ENCODE data around the gene TMEM41B. TPM values are rescaled to one million over a fixed set of nuclear protein-coding genes. Genes with fewer than 3 reads are reported as not detected.
A peak's percentile ranks its signal among the peaks of the same experiment; 100 is the strongest.

The TMEM41B gene
- total RNA-seq, 1 experiment from 2014 or later, result 50.3 TPM

DNA sequence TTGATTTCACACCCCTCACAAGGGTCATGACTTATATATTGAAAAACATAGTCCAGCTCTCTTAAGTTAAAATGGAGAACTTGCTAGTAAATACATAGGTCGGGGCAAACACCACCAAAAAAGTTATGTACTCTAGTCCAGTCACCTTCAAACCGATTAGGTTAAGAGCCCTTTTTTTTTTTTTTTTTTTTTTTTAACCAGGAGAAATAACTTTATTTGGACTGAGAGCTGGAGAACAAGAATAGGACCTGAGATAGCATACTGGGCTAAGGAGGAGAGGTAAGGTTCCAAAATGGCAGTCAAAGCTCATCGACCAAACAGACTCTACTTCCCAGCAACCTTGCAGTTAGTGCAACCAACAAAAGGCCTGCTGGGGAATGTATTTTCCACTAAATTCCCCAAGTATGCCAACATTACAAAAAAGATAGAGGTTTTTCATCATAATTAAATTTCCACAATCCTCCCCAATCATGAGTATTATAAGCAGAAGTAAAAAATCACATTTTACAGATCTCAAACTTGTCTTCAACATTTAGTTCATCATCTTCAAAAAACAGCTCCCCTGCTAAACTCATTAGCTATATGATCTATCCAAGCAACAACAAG is 3.8 kb downstream of the TMEM41B start:
- Mint-ChIP-seq H3K9me3 (ENCODE audit: unreplicated experiment) (peaks cover 7% of the 10 kb centered on the region), H3K27me3 (ENCODE audit: insufficient read depth, unreplicated experiment) (no peaks in the 10 kb centered on the region), H3K36me3 (ENCODE audit: insufficient read depth, unreplicated experiment) (peaks cover 14% of the 10 kb centered on the region), H3K4me3 (ENCODE audit: unreplicated experiment) (no peak overlapping the region), H3K27ac (ENCODE audit: low read depth, unreplicated experiment) (peak overlapping the region; percentile 11), H3K4me1 (ENCODE audit: insufficient read depth, unreplicated experiment) (peaks cover 20% of the 10 kb centered on the region)
- POLR2A ChIA-PET, result interaction anchor here (0.7 to 6.4 kb wide), 2 partner anchors 30 to 76 kb away, joined by 4 to 109 read pairs; partner anchors contain the start of gene IPO7
- DNase-seq (ENCODE audit: unreplicated experiment), result no peak
- TF ChIP-seq, protein P1, sequence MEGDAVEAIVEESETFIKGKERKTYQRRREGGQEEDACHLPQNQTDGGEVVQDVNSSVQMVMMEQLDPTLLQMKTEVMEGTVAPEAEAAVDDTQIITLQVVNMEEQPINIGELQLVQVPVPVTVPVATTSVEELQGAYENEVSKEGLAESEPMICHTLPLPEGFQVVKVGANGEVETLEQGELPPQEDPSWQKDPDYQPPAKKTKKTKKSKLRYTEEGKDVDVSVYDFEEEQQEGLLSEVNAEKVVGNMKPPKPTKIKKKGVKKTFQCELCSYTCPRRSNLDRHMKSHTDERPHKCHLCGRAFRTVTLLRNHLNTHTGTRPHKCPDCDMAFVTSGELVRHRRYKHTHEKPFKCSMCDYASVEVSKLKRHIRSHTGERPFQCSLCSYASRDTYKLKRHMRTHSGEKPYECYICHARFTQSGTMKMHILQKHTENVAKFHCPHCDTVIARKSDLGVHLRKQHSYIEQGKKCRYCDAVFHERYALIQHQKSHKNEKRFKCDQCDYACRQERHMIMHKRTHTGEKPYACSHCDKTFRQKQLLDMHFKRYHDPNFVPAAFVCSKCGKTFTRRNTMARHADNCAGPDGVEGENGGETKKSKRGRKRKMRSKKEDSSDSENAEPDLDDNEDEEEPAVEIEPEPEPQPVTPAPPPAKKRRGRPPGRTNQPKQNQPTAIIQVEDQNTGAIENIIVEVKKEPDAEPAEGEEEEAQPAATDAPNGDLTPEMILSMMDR (IDR thresholded peaks at IDR 0.05; ENCODE audit: unreplicated experiment), result no peak
- intact Hi-C loops (cut with micrococcal nuclease), result no loop called here
- CTCF ChIA-PET, result interaction anchor here (0.6 kb wide), 2 partner anchors 41 to 449 kb away, joined by 3 to 4 read pairs; no protein-coding TSS in a partner anchor
- BruUV-seq (replicated peaks), result no TSS peak

DNA sequence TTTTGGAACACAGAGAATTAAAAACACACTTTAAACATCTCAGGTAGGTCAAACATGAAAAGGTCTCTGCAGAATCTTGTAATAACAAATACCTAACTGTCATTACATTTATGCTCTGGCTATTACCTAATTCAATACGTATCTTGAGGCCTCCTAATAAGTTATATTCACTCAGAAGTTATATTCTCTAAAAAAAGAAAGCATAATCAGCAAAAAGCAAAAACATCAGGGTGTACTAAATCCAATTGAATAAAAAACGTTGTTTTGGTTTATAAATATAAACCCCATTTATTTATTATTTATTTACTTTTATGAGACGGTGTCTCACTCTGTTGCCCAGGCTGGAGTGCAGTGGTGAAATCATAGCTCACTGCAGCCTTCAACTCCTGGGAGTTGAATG is 10.2 kb downstream of the TMEM41B start:
- H3K36me3 Mint-ChIP-seq (ENCODE audit: insufficient read depth, unreplicated experiment), result peaks cover 8% of the 10 kb centered on the region
- ChIA-PET POLR2A (interaction anchor here (0.6 kb wide), 1 partner anchor 126 kb away, joined by 3 read pairs; no protein-coding TSS in a partner anchor), CTCF (no interaction called here)
- no peak overlapping the region for H3K27ac Mint-ChIP-seq (ENCODE audit: low read depth, unreplicated experiment)
- H3K4me3 Mint-ChIP-seq (ENCODE audit: unreplicated experiment), result no peak overlapping the region
- H3K9me3 Mint-ChIP-seq (ENCODE audit: unreplicated experiment), result peaks cover 7% of the 10 kb centered on the region
- TF ChIP-seq, protein P1 (IDR thresholded peaks at IDR 0.05; ENCODE audit: unreplicated experiment), result no peak
- H3K27me3 Mint-ChIP-seq (ENCODE audit: insufficient read depth, unreplicated experiment), result no peaks in the 10 kb centered on the region
- DNase-seq (ENCODE audit: unreplicated experiment), result no peak
- intact Hi-C loops (cut with micrococcal nuclease), result no loop called here
- H3K4me1 Mint-ChIP-seq (ENCODE audit: insufficient read depth, unreplicated experiment), result peaks cover 6% of the 10 kb centered on the region
- BruUV-seq (replicated peaks), result no TSS peak

DNA sequence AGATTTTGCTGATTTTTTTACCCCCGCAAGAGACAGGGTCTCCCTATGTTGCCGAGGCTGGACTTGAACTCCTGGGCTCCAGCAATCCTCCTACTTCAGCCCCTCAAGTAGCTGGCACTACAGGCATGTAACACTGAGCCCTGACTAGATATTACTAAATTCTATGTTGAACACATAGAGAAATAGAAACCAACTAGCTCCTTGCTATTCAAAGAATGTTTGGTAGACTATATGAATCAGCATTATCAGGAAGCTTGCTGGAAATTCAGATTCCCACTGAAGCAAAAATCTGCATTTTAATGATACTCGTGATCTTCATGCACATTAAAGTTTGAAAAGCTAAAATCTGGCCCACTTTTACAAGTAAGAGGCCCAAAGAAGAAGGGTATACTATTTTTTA is 11.9 kb downstream of the TMEM41B start:
- intact Hi-C loops (cut with micrococcal nuclease), result no loop called here
- Mint-ChIP-seq H3K9me3 (ENCODE audit: unreplicated experiment) (no peaks in the 10 kb centered on the region), H3K4me3 (ENCODE audit: unreplicated experiment) (no peak overlapping the region), H3K36me3 (ENCODE audit: insufficient read depth, unreplicated experiment) (peaks cover 9% of the 10 kb centered on the region), H3K4me1 (ENCODE audit: insufficient read depth, unreplicated experiment) (no peaks in the 10 kb centered on the region), H3K27me3 (ENCODE audit: insufficient read depth, unreplicated experiment) (no peaks in the 10 kb centered on the region), H3K27ac (ENCODE audit: low read depth, unreplicated experiment) (no peak overlapping the region)
- BruUV-seq (replicated peaks), result no TSS peak
- ChIA-PET POLR2A (interaction anchor here (1.1 kb wide), 1 partner anchor 11 kb away, joined by 3 read pairs; no protein-coding TSS in a partner anchor), CTCF (no interaction called here)
- DNase-seq (ENCODE audit: unreplicated experiment), result no peak
- TF ChIP-seq, protein P1 (IDR thresholded peaks at IDR 0.05; ENCODE audit: unreplicated experiment), result no peak

DNA sequence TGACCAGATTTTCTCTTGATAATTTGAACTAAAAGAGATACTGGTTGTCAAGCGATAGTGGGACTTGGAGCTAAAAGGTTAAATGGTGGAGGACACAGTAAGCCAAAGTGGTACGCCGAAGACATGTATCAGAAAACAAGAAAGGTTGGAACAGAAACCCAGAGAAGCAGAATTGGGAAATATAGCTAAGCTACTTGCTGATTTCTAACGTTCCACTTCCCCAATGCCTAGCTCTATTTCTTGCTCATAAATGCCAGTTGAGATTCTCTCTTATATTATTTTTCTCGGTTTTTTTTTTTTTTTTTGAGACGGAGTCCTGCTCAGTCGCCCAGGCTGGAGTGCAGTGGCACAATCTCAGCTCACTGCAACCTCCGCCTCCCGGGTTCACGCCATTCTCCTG is 12.7 kb downstream of the TMEM41B start:
- Mint-ChIP-seq H3K27ac (ENCODE audit: low read depth, unreplicated experiment) (no peak overlapping the region), H3K4me3 (ENCODE audit: unreplicated experiment) (no peak overlapping the region), H3K9me3 (ENCODE audit: unreplicated experiment) (no peaks in the 10 kb centered on the region), H3K36me3 (ENCODE audit: insufficient read depth, unreplicated experiment) (peaks cover 14% of the 10 kb centered on the region), H3K4me1 (ENCODE audit: insufficient read depth, unreplicated experiment) (no peaks in the 10 kb centered on the region), H3K27me3 (ENCODE audit: insufficient read depth, unreplicated experiment) (no peaks in the 10 kb centered on the region)
- TF ChIP-seq, protein P1 (IDR thresholded peaks at IDR 0.05; ENCODE audit: unreplicated experiment), result no peak
- DNase-seq (ENCODE audit: unreplicated experiment), result no peak
- POLR2A ChIA-PET, result interaction anchor here (0.6 kb wide), 1 partner anchor 258 kb away, joined by 4 read pairs; no protein-coding TSS in a partner anchor
- BruUV-seq (replicated peaks), result no TSS peak
- CTCF ChIA-PET, result interaction anchor here (1.0 kb wide), 1 partner anchor 63 kb away, joined by 3 read pairs; no protein-coding TSS in a partner anchor
- intact Hi-C loops (cut with micrococcal nuclease), result no loop called here

Measured in MCF 10A (cell line).